ENCODE results near the gene UPB1.
A peak's percentile ranks its signal among the peaks of the same experiment; 100 is the strongest.

Gene UPB1

DNA sequence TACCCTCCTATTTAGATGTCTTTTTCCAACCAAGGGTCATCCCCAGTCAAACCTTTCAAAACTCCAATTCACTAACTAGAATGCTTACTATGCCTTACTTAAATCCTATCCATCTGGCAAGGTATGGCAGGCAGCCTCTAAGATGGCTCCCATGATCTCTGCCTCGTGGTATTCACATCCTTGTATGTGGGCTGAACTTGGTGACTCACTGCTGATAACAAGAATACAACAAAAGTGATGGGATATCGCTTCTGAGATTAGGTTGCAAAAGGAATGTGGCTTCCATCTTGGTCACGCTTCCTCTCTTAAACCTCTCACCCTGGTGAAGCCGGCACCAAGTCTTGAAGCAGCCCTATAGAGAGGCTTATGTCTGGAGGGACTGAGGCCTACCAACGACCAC is 29.6 kb upstream of the UPB1 start:
- Histone ChIP-seq H3F3A (ENCODE audit: insufficient read depth, low read length) (peaks cover 6% of the 10 kb centered on the region), H4K20me1 (ENCODE audit: insufficient read depth, low read length) (no peaks in the 10 kb centered on the region), H3K4me1 (ENCODE audit: low read length) (peaks cover 4% of the 10 kb centered on the region; the same call in 1 of the 2 replicates), H3K27me3 (replicated peaks; ENCODE audit: insufficient read depth, low read length) (no peaks in the 10 kb centered on the region), H3K9ac (ENCODE audit: low read length) (no peak overlapping the region), H3K9me3 (replicated peaks; ENCODE audit: insufficient read depth, low read length) (no peaks in the 10 kb centered on the region), H2AFZ (ENCODE audit: low read length) (no peak overlapping the region), H3K4me3 (ENCODE audit: low read length) (no peak overlapping the region), H3K27ac (ENCODE audit: low read length) (no peak overlapping the region), H3K79me2 (ENCODE audit: low read length) (no peaks in the 10 kb centered on the region), H3K9me2 (replicated peaks; ENCODE audit: insufficient read depth, low read length) (no peaks in the 10 kb centered on the region), H3K4me2 (ENCODE audit: low read depth, low read length) (no peak overlapping the region), H3K36me3 (replicated peaks; ENCODE audit: insufficient read depth, low read length) (no peaks in the 10 kb centered on the region)
- TF ChIP-seq EZH2phosphoT487 (IDR thresholded peaks at IDR 0.05; ENCODE audit: low read length) (no peak), EZH2 (optimal IDR thresholded peaks at IDR 0.05; ENCODE audit: low read depth, low read length) (no peak)
- TF ChIP-seq, protein P1, sequence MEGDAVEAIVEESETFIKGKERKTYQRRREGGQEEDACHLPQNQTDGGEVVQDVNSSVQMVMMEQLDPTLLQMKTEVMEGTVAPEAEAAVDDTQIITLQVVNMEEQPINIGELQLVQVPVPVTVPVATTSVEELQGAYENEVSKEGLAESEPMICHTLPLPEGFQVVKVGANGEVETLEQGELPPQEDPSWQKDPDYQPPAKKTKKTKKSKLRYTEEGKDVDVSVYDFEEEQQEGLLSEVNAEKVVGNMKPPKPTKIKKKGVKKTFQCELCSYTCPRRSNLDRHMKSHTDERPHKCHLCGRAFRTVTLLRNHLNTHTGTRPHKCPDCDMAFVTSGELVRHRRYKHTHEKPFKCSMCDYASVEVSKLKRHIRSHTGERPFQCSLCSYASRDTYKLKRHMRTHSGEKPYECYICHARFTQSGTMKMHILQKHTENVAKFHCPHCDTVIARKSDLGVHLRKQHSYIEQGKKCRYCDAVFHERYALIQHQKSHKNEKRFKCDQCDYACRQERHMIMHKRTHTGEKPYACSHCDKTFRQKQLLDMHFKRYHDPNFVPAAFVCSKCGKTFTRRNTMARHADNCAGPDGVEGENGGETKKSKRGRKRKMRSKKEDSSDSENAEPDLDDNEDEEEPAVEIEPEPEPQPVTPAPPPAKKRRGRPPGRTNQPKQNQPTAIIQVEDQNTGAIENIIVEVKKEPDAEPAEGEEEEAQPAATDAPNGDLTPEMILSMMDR (IDR thresholded peaks at IDR 0.05; ENCODE audit: low read length), result no peak
- DNase-seq, result no peak

DNA sequence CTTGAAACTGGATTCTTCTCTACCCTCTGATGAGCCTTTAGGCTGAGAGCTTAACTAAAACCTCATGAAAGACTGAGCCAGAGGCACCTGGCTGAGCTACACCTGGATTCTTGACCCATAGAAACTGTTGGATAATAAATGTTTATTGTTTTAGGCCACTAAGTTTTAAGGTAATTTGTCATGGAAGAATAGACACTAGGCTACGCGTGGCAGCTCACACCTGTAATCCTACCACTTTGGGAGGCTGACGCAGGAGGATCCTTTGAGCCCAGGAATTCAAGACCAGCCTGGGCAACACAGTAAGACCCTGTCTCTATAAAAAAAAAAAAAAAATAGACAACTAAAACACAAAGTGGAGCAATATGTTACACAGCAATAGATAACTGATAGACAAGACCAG is 29.2 kb upstream of the UPB1 start:
- Histone ChIP-seq H2AFZ (ENCODE audit: low read length) (no peak overlapping the region), H3K4me3 (ENCODE audit: low read length) (no peak overlapping the region), H4K20me1 (ENCODE audit: insufficient read depth, low read length) (no peaks in the 10 kb centered on the region), H3K79me2 (ENCODE audit: low read length) (no peaks in the 10 kb centered on the region), H3F3A (ENCODE audit: insufficient read depth, low read length) (peaks cover 2% of the 10 kb centered on the region; the same call in 1 of the 2 replicates), H3K9me2 (replicated peaks; ENCODE audit: insufficient read depth, low read length) (no peaks in the 10 kb centered on the region), H3K4me1 (ENCODE audit: low read length) (peaks cover 2% of the 10 kb centered on the region; the same call in 1 of the 2 replicates), H3K9ac (ENCODE audit: low read length) (no peak overlapping the region), H3K27ac (ENCODE audit: low read length) (no peak overlapping the region), H3K27me3 (replicated peaks; ENCODE audit: insufficient read depth, low read length) (no peaks in the 10 kb centered on the region), H3K4me2 (ENCODE audit: low read depth, low read length) (no peak overlapping the region), H3K36me3 (replicated peaks; ENCODE audit: insufficient read depth, low read length) (no peaks in the 10 kb centered on the region), H3K9me3 (replicated peaks; ENCODE audit: insufficient read depth, low read length) (no peaks in the 10 kb centered on the region)
- DNase-seq, result no peak
- TF ChIP-seq, protein P1 (IDR thresholded peaks at IDR 0.05; ENCODE audit: low read length), result no peak
- no peak for TF ChIP-seq EZH2 (optimal IDR thresholded peaks at IDR 0.05; ENCODE audit: low read depth, low read length)
- no peak for TF ChIP-seq EZH2phosphoT487 (IDR thresholded peaks at IDR 0.05; ENCODE audit: low read length)

DNA sequence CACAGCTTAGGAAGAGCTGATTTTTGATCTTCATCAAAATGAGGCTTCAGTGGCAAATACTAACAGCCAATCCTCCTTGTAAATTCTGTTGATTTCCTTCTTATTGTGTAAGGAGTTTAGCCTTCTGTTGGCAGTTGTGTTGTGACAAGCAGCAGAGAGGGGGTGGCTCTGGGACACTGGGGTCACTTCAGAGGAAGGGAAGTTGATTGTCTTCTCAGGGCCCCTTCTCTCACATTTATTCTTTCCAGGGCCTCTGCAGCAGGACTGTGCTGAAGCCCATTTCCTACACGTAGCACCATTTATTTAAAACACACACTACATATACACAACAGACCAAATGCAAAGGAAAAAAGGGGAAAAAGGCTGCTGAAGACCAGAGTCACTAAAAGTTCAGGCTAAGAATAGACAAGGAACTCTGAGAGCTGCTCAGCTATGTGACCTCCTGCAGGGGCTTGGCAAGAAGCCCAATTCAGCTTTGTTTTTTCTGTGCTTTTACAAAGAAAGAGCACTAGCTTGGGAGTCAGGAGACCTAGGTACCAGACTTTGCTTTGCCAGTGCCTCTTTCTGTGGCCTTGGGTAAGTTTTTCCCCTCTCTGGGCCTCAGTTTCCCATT is 28.3 kb upstream of the UPB1 start:
- Histone ChIP-seq H3K36me3 (replicated peaks; ENCODE audit: insufficient read depth, low read length) (no peaks in the 10 kb centered on the region), H3K9me3 (replicated peaks; ENCODE audit: insufficient read depth, low read length) (no peaks in the 10 kb centered on the region), H3F3A (ENCODE audit: insufficient read depth, low read length) (no peaks in the 10 kb centered on the region), H3K4me3 (ENCODE audit: low read length) (no peak overlapping the region), H3K9ac (ENCODE audit: low read length) (no peak overlapping the region), H3K9me2 (replicated peaks; ENCODE audit: insufficient read depth, low read length) (no peaks in the 10 kb centered on the region), H4K20me1 (ENCODE audit: insufficient read depth, low read length) (no peaks in the 10 kb centered on the region), H2AFZ (ENCODE audit: low read length) (no peak overlapping the region), H3K4me1 (ENCODE audit: low read length) (no peaks in the 10 kb centered on the region), H3K27me3 (replicated peaks; ENCODE audit: insufficient read depth, low read length) (no peaks in the 10 kb centered on the region), H3K79me2 (ENCODE audit: low read length) (no peaks in the 10 kb centered on the region), H3K27ac (ENCODE audit: low read length) (no peak overlapping the region), H3K4me2 (ENCODE audit: low read depth, low read length) (no peak overlapping the region)
- TF ChIP-seq EZH2 (optimal IDR thresholded peaks at IDR 0.05; ENCODE audit: low read depth, low read length) (no peak), EZH2phosphoT487 (IDR thresholded peaks at IDR 0.05; ENCODE audit: low read length) (no peak)
- TF ChIP-seq, protein P1 (IDR thresholded peaks at IDR 0.05; ENCODE audit: low read length), result no peak
- DNase-seq, result peak; percentile 57
